ENCODE results near the gene FLRT3. TPM values are rescaled to one million over a fixed set of nuclear protein-coding genes. Genes with fewer than 3 reads are reported as not detected.

FLRT3 gene
- total and polyA plus RNA-seq, 4 donors: 2.7 to 29.7 (median 6.6) TPM

- H3K27ac ChIP-seq (ENCODE audit: low read depth in 1 of 2, low read length in 2 of 2): no peak overlapping the region
- no peak overlapping the region for H3K9ac ChIP-seq (ENCODE audit: low read depth in 1 of 2, low read length in 2 of 2)
- TF ChIP-seq HNF4A (conservative IDR thresholded peaks at IDR 0.05) (no peak), NR2F2 (IDR thresholded peaks at IDR 0.05) (no peak), GABPA (IDR thresholded peaks at IDR 0.05 in 1 of 2, conservative IDR thresholded peaks at IDR 0.05 in 1 of 2) (no peak), TAF1 (conservative IDR thresholded peaks at IDR 0.05) (no peak), JUND (IDR thresholded peaks at IDR 0.05) (no peak), SP1 (IDR thresholded peaks at IDR 0.05) (no peak), RXRA (IDR thresholded peaks at IDR 0.05) (no peak), ATF3 (IDR thresholded peaks at IDR 0.05) (no peak), FOXA2 (IDR thresholded peaks at IDR 0.05) (no peak), HNF4G (IDR thresholded peaks at IDR 0.05) (no peak)
- TF ChIP-seq, protein P1, sequence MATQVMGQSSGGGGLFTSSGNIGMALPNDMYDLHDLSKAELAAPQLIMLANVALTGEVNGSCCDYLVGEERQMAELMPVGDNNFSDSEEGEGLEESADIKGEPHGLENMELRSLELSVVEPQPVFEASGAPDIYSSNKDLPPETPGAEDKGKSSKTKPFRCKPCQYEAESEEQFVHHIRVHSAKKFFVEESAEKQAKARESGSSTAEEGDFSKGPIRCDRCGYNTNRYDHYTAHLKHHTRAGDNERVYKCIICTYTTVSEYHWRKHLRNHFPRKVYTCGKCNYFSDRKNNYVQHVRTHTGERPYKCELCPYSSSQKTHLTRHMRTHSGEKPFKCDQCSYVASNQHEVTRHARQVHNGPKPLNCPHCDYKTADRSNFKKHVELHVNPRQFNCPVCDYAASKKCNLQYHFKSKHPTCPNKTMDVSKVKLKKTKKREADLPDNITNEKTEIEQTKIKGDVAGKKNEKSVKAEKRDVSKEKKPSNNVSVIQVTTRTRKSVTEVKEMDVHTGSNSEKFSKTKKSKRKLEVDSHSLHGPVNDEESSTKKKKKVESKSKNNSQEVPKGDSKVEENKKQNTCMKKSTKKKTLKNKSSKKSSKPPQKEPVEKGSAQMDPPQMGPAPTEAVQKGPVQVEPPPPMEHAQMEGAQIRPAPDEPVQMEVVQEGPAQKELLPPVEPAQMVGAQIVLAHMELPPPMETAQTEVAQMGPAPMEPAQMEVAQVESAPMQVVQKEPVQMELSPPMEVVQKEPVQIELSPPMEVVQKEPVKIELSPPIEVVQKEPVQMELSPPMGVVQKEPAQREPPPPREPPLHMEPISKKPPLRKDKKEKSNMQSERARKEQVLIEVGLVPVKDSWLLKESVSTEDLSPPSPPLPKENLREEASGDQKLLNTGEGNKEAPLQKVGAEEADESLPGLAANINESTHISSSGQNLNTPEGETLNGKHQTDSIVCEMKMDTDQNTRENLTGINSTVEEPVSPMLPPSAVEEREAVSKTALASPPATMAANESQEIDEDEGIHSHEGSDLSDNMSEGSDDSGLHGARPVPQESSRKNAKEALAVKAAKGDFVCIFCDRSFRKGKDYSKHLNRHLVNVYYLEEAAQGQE (IDR thresholded peaks at IDR 0.05): no peak
- TF ChIP-seq, protein P2, sequence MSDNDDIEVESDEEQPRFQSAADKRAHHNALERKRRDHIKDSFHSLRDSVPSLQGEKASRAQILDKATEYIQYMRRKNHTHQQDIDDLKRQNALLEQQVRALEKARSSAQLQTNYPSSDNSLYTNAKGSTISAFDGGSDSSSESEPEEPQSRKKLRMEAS (IDR thresholded peaks at IDR 0.05): no peak
- H3K36me3 ChIP-seq (ENCODE audit: control insufficient read depth in 4 of 4, insufficient read depth in 3 of 4, low read depth in 1 of 4, low read length in 3 of 4): no peaks in the 10 kb centered on the region
- no peaks in the 10 kb centered on the region for H3K9me3 ChIP-seq (ENCODE audit: control insufficient read depth in 4 of 4, low read length in 3 of 4)
- 85% methylated on average over 3 of the region's 3 CpGs for WGBS
- no peak overlapping the region for H3K4me3 ChIP-seq (ENCODE audit: low read depth in 1 of 3, low read length in 3 of 3)
- DNase-seq (ENCODE audit: low spot score): no peak
- H3K4me1 ChIP-seq (ENCODE audit: control insufficient read depth in 4 of 4, insufficient read depth in 4 of 4, low read length in 3 of 4): no peaks in the 10 kb centered on the region
- H3K27me3 ChIP-seq (ENCODE audit: control insufficient read depth in 4 of 4, insufficient read depth in 4 of 4, low read length in 3 of 4): no peaks in the 10 kb centered on the region
These were observed 48.8 kb downstream of the FLRT3 start for GRCh38 chr20:14288341-14289330.

DNA sequence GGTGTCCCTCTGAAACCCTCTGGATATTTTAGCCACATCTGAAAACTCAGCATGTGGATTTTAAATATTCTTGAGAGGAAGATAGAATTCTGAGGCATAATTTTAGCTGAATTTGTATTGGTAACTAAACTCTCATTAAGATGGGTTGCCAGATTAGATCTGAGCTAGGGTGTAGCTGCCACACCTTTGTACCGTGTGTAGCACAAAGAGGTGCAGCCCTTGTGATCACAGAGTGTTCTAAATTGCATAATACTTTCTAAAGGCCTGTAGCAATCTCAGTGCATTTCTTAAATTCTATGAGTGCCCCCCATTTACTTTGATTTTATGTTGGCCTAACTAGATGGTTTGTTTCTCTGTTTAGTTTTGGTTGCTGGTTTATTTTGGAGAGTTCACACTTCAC is 53.0 kb downstream of the FLRT3 start:
- Histone ChIP-seq H3K36me3 (ENCODE audit: control insufficient read depth in 4 of 4, insufficient read depth in 3 of 4, low read depth in 1 of 4, low read length in 3 of 4) (no peaks in the 10 kb centered on the region), H3K9ac (ENCODE audit: low read depth in 1 of 2, low read length in 2 of 2) (no peak overlapping the region), H3K9me3 (ENCODE audit: control insufficient read depth in 4 of 4, low read length in 3 of 4) (peaks cover 0 to 1% (median 0%) of the 10 kb centered on the region in 4 donors), H3K4me3 (ENCODE audit: low read depth in 1 of 3, low read length in 3 of 3) (no peak overlapping the region), H3K27me3 (ENCODE audit: control insufficient read depth in 4 of 4, insufficient read depth in 4 of 4, low read length in 3 of 4) (no peaks in the 10 kb centered on the region), H3K27ac (ENCODE audit: low read depth in 1 of 2, low read length in 2 of 2) (no peak overlapping the region), H3K4me1 (ENCODE audit: control insufficient read depth in 4 of 4, insufficient read depth in 4 of 4, low read length in 3 of 4) (no peaks in the 10 kb centered on the region)
- WGBS: 81% methylated on average over 1 of the region's 1 CpG
- no peak for TF ChIP-seq YY1 (IDR thresholded peaks at IDR 0.05)
- no peak for DNase-seq (ENCODE audit: low spot score)

DNA sequence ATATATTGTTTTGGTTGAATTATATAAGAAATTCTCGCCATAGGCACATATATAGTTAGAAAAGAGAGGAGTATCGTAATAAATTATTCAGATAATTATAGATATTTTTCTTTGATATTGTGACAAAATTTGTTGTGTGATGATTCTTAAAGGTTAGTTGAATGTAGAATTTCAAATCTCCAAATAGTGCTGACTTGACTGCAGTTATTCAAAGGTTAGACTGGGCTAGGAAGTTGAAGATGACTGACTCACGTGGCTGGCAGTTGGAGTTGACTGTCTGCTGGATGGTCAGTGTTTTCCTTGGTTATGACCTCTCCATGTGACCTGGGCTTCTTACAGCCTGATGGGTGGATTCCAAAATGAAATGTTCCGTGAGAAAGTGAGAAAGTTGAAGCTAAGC is 55.3 kb downstream of the FLRT3 start:
- Histone ChIP-seq H3K27me3 (ENCODE audit: control insufficient read depth in 4 of 4, insufficient read depth in 4 of 4, low read length in 3 of 4) (no peaks in the 10 kb centered on the region), H3K9me3 (ENCODE audit: control insufficient read depth in 4 of 4, low read length in 3 of 4) (peaks cover 0 to 1% (median 0%) of the 10 kb centered on the region in 4 donors), H3K27ac (ENCODE audit: low read depth in 1 of 2, low read length in 2 of 2) (no peak overlapping the region), H3K36me3 (ENCODE audit: control insufficient read depth in 4 of 4, insufficient read depth in 3 of 4, low read depth in 1 of 4, low read length in 3 of 4) (no peaks in the 10 kb centered on the region), H3K9ac (ENCODE audit: low read depth in 1 of 2, low read length in 2 of 2) (no peak overlapping the region), H3K4me1 (ENCODE audit: control insufficient read depth in 4 of 4, insufficient read depth in 4 of 4, low read length in 3 of 4) (no peaks in the 10 kb centered on the region), H3K4me3 (ENCODE audit: low read depth in 1 of 3, low read length in 3 of 3) (no peak overlapping the region)
- no peak for DNase-seq (ENCODE audit: low spot score)
- 92% methylated on average over 4 of the region's 4 CpGs for WGBS
- TF ChIP-seq RXRA (IDR thresholded peaks at IDR 0.05) (no peak), HNF4G (IDR thresholded peaks at IDR 0.05) (no peak), GABPA (IDR thresholded peaks at IDR 0.05 in 1 of 2, conservative IDR thresholded peaks at IDR 0.05 in 1 of 2) (no peak), EGR1 (IDR thresholded peaks at IDR 0.05; ENCODE audit: low read depth in 2 of 2) (no peak), NR2F2 (IDR thresholded peaks at IDR 0.05) (no peak), HNF4A (conservative IDR thresholded peaks at IDR 0.05) (no peak), FOXA2 (IDR thresholded peaks at IDR 0.05) (no peak), SP1 (IDR thresholded peaks at IDR 0.05) (no peak), JUND (IDR thresholded peaks at IDR 0.05) (no peak), RAD21 (IDR thresholded peaks at IDR 0.05) (no peak), FOXA1 (IDR thresholded peaks at IDR 0.05) (no peak)
- TF ChIP-seq, protein P1 (IDR thresholded peaks at IDR 0.05): no peak
- TF ChIP-seq, protein P2 (IDR thresholded peaks at IDR 0.05): no peak

Measured in liver (tissue), 9 donors.